GM18861 (cell line): Measurements from ENCODE around the gene IFIT1.
"Not testable (repeated sequence)": the region's sequence is repeated elsewhere in the genome, so short reads cannot be mapped to it uniquely, and the experiment has no call there.

Experiments
- ATAC-seq: cut with Tn5 transposase; IDR thresholded peaks from one replicate; pipeline ENCODE4 v1.9.1; 2021; ENCODE audit not compliant: unreplicated experiment

IFIT1 gene

GRCh38 chr10:89364531-89364930, 27.9 kb upstream of the IFIT1 start:
- ATAC-seq: no peak

DNA sequence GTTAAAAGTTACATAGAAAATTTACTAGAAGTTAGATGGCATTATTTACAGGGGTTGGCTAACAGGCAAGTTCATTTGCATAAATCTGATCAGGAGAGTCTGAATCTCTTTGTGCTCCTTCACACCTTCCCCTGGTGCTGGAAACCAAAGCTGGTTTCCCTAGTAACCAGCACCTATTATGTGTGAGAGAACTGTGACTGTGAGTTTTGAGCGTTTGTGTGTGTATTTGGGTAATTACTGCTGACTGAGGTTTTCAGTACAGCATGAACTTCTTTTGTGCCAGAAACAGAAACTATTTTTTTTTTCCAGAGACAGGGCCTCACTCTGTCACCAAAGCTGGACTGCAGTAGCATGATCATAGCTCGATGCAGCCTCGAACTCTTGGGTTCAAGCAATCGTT, 24.9 kb upstream of the IFIT1 start:
- peak; percentile 81 for ATAC-seq

DNA sequence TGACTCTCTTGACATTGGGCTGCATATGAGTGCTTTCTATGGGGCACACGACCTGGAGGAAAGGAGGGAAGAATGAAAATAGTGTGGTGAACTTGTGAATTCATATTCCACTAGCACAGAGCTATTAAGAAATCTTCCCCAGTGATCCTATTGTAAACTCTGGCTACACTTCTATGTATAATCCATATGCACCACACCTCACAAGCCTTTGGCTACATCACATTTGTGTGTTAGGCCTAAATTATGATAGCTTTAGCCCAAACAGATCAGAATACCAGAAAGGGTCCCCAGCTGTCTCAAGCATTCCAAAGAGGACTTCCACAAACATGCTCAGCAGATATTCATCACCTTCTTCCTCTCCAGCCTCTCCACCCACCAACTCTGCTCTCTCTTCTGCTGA, 24.3 kb upstream of the IFIT1 start:
- no peak for ATAC-seq

DNA sequence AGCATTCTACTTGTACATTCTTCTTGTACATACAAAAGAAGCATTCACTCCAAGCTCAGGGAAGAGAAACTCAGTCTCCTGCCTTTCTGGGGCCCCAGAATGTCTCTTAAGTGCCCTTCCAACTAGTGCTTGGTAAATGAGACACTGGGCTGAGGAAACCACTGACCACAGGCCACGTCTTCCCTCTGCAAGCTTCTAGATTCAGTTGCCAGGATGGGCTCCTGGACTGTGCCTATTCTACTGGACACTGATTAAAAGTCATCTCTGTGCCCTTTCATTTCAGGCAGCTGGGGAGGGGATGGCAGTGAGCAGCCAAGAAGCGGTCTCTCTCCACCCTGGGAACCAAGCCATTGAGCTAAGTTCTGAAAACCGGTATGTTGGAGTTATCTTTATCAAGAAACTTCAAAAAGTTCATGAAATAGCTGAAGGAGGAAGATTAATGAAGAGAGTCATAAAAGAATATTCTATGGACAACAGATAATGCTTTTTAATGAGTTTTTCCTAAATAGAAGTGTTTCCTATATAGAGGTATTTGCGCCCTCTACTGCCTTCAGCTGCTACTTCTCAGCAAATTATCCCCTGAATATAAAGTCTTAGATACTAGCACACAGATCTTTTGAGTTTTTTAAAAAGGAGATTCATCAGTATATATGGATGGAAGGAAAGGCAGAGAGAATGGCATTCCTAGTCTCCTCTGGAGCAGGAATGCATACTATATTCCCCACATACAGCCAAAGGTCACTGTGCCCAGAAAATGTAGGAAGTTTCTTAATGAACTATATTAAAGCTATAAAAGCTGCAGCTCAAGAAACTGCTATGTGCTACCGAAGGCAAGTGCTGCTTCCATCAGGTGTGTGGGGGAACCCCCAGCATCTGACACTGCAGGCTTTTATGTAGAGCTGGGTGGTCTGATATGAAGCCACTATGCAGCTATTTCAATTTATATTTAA, 23.0 kb upstream of the IFIT1 start:
- ATAC-seq: no peak

DNA sequence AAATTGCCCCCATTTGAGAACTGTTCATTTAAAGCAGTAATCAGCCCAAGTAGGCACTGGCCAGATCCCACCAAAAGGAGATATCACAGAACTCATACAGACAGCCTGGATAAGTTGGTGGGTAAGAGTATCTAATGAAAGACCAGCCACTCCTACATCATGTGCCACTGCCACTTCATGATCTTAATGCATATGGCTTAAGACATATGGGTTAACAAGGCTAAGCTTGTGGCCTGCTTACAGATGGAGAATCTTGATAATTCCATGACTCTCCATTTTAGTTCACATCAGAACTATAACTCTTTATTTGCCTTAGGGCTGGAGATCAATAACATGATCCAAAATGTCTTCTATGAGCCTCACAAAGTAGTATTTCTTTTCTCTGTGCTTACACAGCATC, 21.3 kb upstream of the IFIT1 start:
- ATAC-seq: no peak

DNA sequence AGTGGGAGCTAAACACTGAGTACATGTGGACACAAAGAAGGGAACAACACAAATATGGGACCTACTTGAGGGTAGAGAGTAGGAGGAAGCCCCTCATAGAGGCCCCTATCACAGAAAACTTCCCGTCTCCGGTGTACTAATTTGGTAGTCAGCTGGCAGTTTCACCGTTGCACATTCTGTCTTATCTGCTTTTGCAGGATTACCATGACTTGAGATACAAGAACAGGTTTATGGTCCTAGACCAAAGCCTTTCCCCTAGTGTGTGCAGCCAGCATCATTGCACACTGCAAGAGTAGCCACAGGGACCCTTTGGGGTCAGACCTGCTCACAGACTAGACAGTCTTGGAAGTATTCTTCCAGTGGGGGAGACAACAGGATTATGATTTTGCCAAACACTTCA, 20.4 kb upstream of the IFIT1 start:
- ATAC-seq: no peak

GRCh38 chr10:89373916-89374711, 18.3 kb upstream of the IFIT1 start:
- no peak for ATAC-seq

DNA sequence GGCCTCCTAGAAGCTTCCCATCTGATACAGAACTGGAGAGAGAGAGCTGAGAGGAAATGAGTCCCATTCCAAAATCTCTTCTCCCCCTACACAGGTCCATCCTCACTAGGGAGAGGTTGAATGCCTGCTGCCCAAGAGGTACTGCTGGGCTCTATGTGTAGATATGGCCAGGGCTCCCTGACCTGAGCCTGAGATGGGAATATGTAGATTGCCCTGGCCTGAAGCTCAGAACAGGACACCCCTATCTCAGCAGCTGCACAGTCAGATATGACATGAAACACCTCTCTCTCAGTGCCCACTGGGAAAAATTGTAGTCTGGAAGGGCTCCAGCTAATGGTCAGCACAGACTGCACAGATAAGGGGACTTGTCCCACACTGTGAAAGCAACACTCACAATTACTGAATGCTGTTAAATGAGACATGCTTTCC, 17.7 kb upstream of the IFIT1 start:
- ATAC-seq: no peak

GRCh38 chr10:89377705-89378637, 14.5 kb upstream of the IFIT1 start, which contains the start of gene IFIT1B:
Gene IFIT1B, plus strand, starts transcription at chr10:89378056. Its CDS starts 80 bp downstream, at chr10:89378136.
- no peak for ATAC-seq

DNA sequence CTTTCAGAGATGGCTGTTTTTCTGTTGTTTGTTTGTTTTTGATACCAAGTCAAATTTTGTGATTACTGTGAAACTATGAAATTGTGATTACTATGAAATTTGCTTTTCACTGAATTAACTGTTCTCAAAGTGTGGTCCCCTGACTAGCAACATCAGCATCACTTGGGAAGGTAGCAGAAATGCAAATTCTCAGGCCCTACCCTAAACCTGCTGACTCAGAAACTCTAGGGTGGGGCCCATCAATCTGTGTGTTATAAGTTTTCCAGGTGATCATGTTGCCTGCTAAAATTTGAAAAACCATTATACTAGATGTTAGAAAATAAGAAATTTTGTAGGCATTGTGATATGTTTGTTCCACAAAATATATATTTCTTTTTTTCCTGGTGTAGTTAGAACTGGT, 13.3 kb upstream of the IFIT1 start:
- no peak for ATAC-seq

DNA sequence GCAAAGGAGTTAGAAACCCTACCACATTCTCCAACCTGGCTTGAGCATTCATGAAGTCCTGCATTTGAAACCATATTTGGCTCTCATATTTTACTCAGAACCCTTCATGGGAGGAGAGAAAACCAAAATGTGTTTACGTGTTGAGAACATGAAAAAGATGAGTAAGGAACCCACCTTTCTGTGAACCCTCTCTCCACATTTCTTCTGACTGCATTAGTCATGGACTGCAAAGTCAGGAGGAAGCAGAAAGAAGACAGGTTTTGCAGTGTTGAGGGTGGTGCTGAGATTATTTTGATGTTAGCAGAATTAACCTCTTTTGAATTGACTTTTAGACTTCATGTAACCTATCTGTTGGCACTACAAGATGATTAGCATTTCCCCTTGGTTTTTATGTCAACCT, 9.7 kb upstream of the IFIT1 start:
- ATAC-seq: no peak

GRCh38 chr10:89384474-89385340, 7.7 kb upstream of the IFIT1 start:
- no peak for ATAC-seq

DNA sequence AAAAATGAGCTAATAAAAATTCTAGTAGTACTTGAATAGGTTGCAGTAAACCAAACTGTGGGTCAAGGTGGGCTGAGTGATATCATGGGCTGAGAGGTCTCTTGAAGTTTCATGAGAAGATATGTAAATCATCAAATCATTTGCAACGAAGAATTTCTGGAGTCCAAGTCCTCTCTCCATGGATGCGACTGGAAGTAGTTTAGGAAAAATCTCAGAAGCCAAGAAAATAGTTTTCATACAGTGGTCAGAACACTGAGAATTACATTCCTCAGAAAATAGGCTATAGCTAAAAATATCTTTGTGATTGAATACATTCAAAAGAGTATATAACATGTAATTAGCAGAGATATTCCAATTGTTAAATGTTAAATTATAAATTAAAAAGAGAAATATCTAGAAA, 3.6 kb upstream of the IFIT1 start:
- ATAC-seq: no peak

GRCh38 chr10:89389254-89389653, 3.2 kb upstream of the IFIT1 start:
- peak; percentile 32 for ATAC-seq

DNA sequence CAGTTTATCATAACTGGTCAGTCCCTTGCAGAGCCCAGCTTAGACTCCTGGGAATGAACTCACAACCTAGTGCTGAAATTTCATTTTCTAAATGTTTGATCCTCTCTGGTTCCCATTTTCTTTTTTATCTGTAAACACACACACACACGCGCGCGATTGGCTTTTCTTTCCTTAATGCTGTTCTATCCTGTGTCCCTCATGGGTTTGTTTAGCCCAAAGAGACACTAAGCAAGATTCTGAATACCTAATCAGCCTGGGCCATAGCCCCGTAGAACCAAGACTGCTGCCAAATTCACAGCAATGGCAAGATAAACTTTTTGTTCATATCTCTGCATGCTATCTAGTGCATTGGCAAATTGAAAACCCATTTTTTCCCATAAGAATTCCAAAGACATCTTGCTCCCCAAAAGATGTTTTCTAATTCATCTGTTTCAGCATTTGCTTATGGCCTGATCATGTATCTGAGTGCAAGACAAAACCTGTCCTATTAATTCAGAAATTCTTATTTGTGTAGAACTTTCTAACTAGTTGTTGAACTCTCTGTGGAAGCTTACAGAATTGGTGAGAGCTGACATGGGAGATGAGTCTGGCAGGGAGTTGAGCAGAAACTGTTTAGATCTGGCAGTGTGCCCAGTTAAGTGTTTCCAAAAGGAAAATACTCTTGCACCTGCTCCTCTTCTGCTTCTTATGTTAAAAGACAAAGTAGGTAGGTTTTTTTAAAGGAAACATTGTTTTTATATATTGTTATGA, 1.8 kb upstream of the IFIT1 start:
- no peak for ATAC-seq

DNA sequence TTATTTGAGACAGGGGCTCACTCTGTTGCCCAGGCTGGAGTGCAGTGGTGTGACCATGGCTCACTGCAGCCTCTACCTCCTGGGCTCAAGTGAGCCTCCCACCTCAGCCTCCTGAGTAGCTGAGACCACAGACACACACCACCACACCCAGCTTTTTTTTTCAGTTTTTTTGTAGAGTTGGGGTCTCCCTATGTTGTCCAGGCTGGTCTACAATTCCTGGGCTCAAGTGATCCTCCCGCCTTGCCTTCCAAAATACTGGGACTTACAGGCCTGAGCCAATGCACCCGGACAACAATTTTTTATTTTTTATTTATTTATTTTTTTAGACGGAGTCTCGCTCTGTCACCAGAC, 1.2 kb upstream of the IFIT1 start:
- ATAC-seq: not testable (repeated sequence)

- no peak for ATAC-seq
Measured at GRCh38 chr10:89392974-89393373, 551 bp downstream of the IFIT1 start.

DNA sequence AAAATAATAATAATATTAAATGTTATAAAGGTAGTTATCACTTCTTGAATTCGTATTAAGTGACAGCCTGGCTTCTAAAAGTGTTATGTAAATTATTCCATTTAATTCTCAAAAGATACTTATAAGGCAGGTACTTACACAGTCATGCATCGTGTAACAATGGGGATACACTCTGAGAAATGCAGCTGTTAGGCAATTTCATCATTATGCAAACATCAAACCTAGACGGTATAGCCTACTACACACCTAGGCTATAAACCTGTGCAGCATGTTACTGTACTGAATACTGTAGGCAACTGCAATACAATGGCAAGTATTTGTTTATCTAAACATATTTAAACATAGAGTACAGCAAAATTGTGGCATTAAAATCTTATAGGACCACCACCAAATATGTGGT, 1.5 kb downstream of the IFIT1 start:
- ATAC-seq: no peak

DNA sequence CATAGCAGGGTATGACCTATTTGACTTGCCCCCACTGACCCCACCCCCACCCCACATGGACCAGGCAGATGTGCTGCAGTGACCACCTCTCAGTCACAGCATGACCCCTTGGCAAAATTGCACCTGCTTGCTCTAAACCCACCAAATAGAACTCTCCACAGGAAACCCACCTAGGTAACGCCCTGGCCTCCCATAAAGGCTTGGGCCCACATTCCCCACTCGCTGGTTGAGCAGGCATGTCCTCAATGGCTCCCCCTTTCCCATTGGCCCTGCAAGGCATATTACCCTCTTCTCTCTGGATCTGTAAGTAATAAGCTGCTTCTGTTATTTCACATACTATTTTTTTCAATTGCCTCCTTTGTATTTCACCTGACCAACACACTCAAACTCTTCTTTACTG, 2.7 kb downstream of the IFIT1 start:
- no peak for ATAC-seq
